Measurements from ENCODE around the gene TAS2R8.
"Not testable (repeated sequence)": the region's sequence is repeated elsewhere in the genome, so short reads cannot be mapped to it uniquely, and the experiment has no call there.

Gene TAS2R8, protein sequence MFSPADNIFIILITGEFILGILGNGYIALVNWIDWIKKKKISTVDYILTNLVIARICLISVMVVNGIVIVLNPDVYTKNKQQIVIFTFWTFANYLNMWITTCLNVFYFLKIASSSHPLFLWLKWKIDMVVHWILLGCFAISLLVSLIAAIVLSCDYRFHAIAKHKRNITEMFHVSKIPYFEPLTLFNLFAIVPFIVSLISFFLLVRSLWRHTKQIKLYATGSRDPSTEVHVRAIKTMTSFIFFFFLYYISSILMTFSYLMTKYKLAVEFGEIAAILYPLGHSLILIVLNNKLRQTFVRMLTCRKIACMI

DNA sequence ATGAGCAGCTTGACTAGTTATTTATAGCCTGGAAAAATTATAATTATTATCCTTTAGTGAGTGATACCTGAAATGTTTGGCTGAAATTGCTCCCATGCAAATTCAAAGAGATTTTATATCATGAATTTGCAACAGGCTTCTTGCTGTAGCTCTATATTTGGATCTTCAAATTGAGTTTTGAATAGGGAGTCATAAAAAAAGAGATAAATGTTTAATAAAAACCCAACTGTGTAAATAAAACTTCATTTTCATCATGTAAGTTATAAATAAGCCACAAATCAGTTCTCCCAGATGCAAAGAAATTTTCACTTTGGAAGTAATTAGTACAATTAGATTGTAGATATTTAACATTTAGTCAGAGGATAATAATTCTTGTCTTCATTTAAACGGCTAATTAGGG, at the start of gene TAS2R8:
TSS of gene TAS2R8 (minus strand) at position 101 of the 400 bp plus-strand sequence. CDS start 306 bp downstream, outside the sequence.
- DNase-seq (ENCODE audit: low read depth), result no peak

DNA sequence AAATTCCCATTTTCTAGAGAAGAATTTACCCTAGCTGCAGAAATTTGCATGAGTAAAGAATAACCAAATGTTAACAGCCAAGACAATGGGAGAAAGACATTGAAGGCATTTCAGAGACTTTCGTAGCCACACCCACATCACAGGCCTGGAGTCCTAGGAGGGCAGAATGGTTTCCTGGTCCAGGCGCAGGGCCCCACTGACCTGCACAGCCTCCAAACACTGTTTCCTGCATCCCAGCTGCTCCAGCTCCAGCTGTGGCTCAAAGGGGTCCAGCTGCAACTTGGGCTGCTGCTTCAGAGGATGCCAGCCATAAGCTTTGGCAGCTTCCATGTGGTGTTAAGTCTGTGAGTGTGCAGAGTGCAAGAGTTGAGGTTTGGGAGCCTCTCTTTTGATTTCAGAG, 48.7 kb upstream of the TAS2R8 start:
- DNase-seq (ENCODE audit: low read depth), result no peak

DNA sequence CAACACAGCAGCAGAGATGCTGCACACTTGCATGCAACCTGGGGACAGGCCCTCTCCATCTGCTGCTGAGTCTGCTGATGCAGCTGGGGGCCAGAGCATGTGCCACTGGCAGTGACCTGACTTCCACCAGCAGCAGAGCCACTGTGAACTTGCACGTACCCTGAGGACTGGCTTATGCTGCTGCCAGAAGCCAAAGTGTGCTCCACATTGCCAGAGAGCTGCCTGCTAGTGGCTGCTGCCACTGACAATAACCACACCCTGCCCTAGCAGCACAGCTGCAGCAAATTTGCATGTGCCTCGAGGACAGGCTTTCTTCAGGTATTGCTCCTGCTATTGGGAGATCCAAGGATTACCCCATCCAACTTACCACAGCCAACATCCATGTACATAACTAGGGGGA, 46.7 kb upstream of the TAS2R8 start:
- DNase-seq (ENCODE audit: low read depth), result no peak

DNA sequence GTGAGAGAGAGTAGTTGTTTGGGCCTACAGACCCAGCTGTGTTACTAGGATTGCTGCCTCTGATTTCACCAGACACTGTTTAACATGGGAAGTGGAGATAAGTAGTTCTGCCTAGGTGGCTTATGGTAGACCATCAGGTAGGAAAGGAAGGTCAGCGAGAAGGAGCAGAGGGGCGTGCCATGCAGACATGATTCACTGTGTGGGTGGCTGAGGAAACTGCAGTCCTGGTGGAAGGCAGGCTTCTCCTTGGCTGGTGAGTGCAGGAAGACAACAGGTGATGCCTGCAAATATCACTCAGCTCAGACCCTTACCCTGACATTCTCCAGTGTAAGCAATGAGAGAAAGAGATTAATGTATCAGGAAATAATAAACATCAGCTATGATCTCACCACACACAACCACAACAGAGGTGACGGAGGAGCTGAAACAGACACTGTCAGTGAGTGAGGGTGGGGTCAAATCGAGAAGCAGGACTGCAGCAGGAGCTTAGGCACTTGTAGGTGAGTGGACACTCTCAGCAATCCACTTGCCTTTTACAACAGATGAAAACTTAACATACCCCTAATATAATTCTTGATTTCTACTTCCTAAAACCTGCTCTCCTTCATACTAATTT, 44.3 kb upstream of the TAS2R8 start:
- DNase-seq (ENCODE audit: low read depth), result no peak

DNA sequence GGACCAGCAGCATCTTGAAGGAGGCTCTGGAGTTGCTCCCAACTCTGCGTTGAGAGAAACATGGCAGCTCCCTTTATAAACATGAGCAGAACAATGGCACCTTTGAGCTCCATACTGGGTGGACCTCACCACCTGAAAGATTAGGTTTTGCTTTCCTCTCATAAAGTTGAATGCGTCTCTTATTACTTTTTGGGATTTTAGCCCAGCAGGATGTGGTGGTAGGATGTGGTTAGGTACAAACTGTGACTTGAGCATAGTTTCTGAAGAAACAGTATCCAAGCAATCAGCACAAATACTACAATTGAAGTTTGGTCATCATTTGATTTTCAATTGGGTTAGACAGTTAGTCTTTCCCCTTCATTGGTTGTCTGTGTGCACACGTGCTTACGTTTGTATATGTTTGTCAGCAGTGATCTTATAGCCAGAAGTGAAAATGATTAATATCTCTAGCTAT, 42.4 kb upstream of the TAS2R8 start, which contains the start of gene PRR4:
TSS of gene PRR4 (minus strand) at position 51 of the 454 bp plus-strand sequence. CDS start at position 13, 38 bp downstream.
- no peak for DNase-seq (ENCODE audit: low read depth)

DNA sequence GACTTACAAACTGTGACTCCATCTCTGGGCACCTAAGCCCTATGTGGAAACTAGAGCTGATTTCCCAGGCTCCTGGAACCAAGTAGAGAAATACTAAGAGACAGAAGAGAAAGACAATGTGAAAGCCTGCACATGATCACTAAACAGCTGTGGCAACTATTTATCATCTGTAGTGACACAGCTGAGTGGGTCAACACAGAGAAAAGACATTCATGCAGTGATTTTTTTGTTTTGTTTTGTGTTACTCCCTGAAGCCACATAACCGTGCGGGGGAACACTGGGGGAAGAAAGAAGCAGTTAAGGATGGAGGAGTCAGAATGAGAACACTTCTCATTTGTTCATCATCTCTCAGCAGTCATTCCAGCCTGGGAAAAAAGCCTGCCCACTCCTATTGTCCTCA, 40.7 kb upstream of the TAS2R8 start:
- DNase-seq (ENCODE audit: low read depth), result no peak

DNA sequence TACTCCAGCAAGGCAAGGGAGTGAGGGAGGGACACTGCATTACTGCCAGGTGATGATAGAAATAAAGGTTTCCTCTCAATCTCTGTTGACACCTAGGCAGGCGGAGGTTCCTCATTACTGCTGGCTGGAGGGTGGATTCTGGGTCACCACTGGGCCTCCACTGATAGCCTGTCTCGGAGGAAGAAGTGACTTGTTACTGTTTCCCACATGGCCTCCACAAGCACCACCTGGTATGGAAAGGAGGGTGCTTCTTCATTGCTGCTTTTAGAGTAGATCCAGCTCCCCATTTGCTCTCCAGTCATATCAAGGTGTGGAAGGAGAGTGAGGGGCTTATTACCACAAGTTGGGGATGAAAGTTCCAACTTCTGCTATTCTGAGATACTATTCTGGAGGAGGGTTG, 35.8 kb upstream of the TAS2R8 start:
- no peak for DNase-seq (ENCODE audit: low read depth)

DNA sequence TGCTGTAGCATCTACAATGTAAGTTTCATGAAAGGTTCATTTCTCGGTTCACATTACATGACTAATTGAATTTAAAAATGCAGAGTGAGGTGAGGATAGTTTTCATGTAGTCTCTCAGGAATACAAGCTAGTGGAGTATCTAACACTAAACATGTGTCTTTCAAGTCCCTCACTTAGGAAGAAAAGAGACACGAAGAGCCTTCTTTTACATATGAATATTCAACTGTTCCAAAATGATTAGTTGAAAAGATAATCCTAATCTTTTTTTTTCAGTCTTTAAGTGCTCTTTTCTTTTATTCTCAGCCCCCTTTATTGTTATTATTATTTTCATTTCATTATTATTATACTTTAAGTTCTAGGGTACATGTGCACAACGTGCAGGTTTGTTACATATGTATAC, 31.4 kb upstream of the TAS2R8 start:
- DNase-seq (ENCODE audit: low read depth), result no peak

DNA sequence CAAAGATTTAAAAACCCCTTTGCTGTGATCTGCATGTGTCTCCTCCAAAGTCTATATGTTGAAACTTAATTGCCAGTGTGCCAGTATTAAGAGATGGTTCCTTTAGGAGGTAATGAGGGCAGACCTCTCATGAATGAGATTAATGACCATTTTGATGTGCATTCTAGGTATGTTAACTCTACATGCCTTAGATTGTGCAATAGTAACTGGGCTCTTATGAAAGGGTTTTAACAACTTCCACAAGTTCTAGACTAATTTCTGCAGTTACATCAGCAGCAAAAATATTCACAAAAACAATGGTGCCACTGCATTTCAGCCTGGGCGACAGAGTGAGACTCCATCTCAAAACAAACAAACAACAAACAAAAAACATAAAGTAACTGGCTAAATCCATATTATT, 22.9 kb upstream of the TAS2R8 start:
- no peak for DNase-seq (ENCODE audit: low read depth)

DNA sequence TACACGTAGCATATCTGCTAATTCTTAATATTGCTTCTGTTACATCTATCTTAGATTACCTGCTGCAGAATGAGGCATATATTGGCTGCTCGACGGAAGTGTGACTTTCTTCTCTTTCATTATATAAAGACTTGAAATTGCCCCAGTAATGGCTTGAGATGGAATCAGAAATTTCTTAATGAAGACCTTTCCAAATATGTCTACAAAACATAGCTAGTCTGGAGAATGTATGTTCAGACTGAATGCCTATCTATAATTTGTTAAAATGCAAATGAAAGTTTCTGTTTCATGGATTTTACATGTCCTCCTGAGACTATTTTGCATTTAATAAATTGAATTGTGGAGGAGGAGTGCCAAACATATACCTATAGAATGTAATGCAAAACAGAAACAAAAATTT, 19.2 kb upstream of the TAS2R8 start, which contains the start of gene TAS2R10:
TSS of gene TAS2R10 (minus strand) at position 101 of the 400 bp plus-strand sequence. CDS start at position 12, 89 bp downstream.
- DNase-seq (ENCODE audit: low read depth), result no peak

DNA sequence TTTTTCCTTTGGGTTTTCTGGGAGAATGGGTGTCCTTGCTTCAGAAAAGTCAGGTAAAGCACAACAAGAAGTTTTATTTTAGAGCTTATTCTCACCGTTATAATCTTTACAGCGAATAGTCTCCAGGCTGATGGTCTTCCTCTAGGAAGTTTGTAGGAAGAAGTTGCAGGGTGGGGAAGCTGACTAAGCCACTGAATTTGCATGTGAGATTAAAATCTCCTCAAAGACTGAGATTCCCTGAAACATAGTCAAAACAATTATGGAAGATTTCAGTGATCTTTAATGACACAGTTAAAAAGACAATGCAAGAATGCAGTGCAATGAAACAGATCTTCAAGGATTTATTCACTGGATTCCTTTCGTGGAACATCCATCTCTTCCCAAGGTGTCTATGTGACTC, 17.9 kb upstream of the TAS2R8 start:
- DNase-seq (ENCODE audit: low read depth), result no peak

DNA sequence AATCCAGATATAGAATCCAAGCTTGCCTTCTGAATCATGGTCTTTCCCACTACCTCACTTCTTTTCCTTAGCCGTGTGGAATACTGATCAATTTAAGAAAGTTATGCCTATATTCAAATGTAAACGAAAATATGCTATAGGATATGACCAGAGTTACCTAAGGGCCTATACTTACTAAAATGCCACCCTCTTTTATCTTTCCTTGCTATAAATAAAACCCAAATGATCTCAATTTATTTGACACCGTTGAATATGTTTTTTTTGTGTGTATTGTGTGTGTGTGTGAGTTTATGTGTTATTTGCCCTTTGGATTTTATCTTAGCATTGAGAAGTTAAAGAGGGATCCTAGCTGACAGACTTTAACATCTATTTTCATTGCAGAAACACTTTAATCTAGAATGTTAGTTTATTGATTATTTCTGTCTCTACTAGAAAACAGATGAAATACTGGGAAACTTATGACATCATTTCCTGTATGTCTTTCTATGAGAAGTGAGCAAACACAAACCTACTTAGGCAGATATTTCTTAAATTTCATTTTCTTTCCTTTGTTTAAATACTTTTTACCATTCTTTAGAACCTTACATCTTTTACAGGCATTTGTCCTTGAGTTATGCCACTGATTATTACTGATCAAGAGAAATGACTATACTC, 4.9 kb upstream of the TAS2R8 start:
- DNase-seq (ENCODE audit: low read depth), result no peak

DNA sequence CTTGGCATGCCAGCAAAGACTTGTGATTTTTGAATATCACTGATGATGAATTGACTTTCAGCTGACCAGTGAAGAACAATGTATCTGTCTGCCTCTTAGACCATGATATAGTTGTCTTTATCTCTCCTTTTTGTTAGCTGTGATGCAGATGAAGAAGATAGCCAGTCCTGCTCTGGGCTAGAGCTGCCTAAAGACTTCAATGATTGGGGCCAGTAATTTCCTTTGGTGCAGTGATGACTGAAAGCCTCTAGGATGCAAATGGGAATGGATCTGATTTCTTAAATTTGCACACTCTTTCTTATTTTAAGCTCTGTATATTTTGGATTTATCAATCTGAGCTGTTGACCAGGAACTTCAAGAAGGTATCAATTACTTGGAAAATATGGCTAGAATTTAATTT, 3.0 kb upstream of the TAS2R8 start, which contains the start of gene TAS2R9:
TSS of gene TAS2R9 (minus strand) at position 101 of the 400 bp plus-strand sequence. CDS start at position 8, 93 bp downstream.
- DNase-seq (ENCODE audit: low read depth), result no peak

DNA sequence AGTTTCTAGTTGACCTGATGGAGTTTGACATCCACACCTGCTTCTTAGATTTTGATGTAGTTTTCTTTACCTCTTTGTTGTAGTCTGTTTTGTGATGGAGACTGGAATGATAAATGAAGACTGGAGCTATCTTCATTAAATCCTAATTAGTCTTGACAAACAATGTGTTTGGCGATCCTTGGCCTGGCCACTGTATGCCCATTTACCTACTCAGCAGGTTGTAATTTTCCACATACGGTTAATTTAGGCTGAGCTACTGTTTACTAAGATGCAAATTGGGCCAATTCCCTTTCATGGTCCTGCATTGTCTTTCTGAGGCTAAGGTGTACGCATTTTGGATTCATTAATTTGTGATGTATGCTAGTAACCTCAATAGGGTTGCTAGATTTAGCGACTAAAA, 4.5 kb downstream of the TAS2R8 start, which contains the start of gene TAS2R7:
TSS of gene TAS2R7 (minus strand) at position 41 of the 400 bp plus-strand sequence. CDS start 57 bp downstream, outside the sequence.
- DNase-seq (ENCODE audit: low read depth), result no peak

DNA sequence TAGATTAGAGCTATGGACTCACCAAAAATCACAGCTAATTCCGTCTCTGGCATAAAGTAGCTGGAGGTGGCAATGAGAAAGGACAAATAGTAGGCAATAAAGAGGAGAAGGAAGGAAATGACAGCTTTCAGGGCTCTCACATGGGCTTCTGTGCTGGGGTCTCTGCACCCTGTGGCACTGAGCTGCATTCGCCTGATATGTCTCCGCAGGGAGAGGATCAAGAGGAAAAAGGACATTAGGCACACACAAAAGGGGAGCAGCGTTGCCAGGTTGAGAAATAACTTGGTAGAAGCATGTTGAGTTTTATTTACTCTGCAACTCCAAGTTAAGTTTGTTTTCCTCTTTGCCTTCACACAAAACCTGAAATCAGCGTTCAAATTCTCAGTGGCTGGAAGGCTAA, 5.3 kb downstream of the TAS2R8 start:
- DNase-seq (ENCODE audit: low read depth), result no peak

DNA sequence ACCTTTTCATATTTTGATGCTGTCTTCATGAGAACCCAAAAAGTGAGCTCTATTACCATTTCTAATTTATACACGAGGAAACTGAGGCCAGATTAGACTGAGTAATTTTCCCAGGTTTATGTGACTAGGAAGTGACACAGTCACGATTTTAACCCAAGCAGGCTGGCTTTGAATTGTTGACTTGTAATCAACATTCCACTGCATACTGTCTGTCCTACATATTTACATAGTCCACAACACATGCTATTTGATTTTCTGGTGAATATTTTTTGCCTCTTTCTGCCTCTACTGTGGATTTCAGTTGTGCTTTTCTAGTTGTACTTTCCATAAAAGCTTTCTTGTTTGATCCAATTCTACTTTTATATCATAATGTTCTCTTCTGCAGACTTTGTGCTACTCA, 12.9 kb downstream of the TAS2R8 start:
- DNase-seq (ENCODE audit: low read depth), result no peak

DNA sequence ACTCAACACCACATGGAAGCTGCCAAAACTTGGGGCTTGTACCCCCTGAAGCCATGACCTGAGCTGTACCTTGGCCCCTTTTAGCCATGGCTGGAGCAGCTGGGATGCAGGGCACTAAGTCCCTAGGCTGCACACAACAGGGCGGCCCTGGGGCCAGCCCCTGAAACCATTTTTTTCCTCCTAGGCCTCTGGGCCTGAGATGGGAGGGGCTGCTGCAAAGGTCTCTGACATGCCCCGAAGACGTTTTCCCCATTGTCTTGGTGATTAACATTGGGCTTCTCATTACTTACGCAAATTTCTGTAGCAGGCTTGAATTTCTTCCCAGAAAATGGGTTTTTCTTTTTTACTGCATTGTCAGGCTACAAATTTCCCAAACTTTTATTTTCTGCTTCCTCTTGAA, 15.3 kb downstream of the TAS2R8 start:
- not testable (repeated sequence) for DNase-seq (ENCODE audit: low read depth)

DNA sequence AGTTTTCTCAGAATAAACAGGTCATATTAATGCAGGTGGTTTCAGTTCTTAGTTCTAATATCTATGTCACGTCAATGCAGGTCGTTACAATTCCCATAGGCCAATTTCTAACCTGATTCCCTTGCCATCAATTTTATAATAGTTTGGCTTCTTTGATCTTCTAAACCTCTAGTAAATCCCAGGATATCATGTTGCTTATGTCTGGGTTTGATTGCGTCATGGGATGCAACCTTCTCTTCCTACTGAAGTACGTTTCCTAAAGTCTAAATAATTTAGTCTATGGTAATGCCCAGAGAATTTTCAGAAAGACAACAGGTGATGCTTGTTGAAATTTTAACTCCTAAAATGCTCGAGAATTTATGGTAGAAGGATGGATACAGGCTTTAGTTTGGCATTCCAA, 23.8 kb downstream of the TAS2R8 start:
- no peak for DNase-seq (ENCODE audit: low read depth)

DNA sequence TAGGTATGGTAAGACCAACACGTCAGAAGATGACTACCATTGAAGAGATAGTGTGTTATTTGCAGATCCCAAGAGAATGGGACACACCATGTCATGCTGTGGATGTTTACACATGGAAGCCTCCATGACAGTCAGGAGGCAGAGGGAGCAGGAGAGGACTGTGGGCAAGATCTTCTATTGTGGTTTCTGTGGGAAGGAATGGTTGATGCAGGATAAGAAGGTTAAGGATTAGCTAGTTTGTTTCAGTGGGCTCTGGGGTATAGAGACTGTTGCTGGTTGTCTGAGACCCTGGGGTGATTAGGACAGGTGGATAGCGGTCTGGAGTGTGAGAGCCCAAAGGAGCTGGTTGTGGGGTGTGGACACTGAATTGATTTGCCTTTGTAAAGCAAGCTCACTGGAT, 28.0 kb downstream of the TAS2R8 start:
- DNase-seq (ENCODE audit: low read depth), result no peak

DNA sequence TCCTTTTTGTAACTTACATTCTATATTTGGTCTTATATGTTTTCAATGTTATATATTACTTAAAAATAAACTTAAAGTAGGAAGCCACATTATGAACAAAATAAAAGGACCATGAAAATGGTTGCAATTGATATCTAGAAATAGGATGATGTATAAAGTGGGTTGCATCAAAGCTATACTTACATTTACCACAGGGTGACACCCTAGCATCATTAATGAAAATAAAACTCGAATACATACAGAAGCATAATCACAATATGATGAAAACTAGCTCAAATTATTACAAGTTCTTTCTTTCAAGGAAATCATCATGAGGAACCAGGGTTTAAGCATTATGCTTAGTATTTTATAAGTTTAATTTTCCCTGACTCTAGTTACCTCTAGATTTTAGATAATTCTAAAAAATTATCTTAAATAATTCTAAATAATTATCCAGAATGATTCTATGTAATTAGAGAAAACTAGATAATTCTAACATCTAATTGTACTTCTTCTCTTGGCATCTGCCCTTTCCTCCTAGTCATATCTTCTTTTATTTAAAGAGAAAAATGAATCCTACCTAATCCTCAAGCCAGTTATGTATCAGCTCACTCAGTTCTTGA, 35.9 kb downstream of the TAS2R8 start:
- no peak for DNase-seq (ENCODE audit: low read depth)

DNA sequence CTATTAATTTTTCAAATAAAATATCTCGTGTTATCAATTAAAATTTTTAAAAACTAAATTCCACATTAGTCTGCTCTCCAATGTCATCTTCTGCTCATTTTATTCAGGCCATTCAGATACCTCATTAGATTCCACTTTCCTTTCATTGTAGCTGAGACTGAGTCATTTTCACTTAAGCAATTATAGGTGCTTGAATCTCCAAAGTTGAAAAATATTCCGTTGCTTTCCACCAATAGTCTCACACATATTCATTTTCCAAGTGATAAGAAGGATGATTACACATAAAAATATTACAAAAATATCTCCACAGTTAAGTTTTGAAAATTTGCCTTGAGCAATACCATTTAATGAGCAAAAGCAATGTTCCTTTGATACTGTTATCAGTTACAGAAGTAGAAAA, 47.4 kb downstream of the TAS2R8 start:
- DNase-seq (ENCODE audit: low read depth), result no peak

DNA sequence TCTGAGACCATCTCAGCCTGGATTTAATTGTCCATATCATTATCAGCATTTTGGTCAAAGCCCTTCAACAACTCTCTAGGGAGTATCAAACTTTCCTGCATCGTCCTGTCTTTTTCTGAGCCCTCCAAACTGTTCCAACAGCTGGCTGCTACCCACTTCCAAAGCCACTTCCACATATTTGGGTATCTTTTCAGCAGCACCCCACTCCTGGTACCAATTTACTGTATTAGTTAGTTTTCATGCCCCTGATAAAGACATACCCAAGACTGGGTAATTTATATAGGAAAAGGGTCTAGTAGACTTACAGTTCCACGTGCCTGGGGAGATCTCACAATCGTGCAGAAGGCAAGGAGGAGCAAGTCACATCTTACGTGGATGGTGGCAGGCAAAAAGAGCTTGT, 50.9 kb downstream of the TAS2R8 start:
- DNase-seq (ENCODE audit: low read depth), result no peak

Measured in CMK (cell line).